CD4-positive, alpha-beta T cell treated with Interleukin-17A for 4 hours (primary cell): ENCODE results near the gene OR51E2.
A peak's percentile ranks its signal among the peaks of the same experiment; 100 is the strongest.

ENCODE experiments used
- DNase-seq: peaks from one replicate; pipeline ENCODE4 v3.0.0-alpha.2; 2020; ENCODE audit warnings: mixed read lengths

The OR51E2 gene

GRCh38 chr11:4662876-4663275, 34.8 kb downstream of the OR51E2 start:
- DNase-seq, result no peak

GRCh38 chr11:4658629-4659445, 38.8 kb downstream of the OR51E2 start:
- DNase-seq, result no peak

- no peak for DNase-seq
Measured at GRCh38 chr11:4654635-4655369, 42.9 kb downstream of the OR51E2 start.

- no peak for DNase-seq
Measured at GRCh38 chr11:4647766-4648165, 49.9 kb downstream of the OR51E2 start.

- no peak for DNase-seq
Measured at GRCh38 chr11:4645974-4646373, 51.7 kb downstream of the OR51E2 start.

- no peak for DNase-seq
Measured at GRCh38 chr11:4644233-4644632, 53.4 kb downstream of the OR51E2 start.

- no peak for DNase-seq
Measured at GRCh38 chr11:4643682-4644081, 54.0 kb downstream of the OR51E2 start, which contains the start of gene OR51E1. Gene OR51E1, plus strand, starts transcription at chr11:4643982. Its CDS starts 8,545 bp downstream, at chr11:4652527.

GRCh38 chr11:4643076-4643475, 54.6 kb downstream of the OR51E2 start:
- DNase-seq, result no peak

GRCh38 chr11:4642043-4642442, 55.6 kb downstream of the OR51E2 start:
- DNase-seq, result no peak

GRCh38 chr11:4641501-4641900, 56.2 kb downstream of the OR51E2 start:
- no peak for DNase-seq

GRCh38 chr11:4639931-4640330, 57.7 kb downstream of the OR51E2 start:
- no peak for DNase-seq

GRCh38 chr11:4637662-4638047, 60.0 kb downstream of the OR51E2 start:
- no peak for DNase-seq

- peak; percentile 71 for DNase-seq
Measured at GRCh38 chr11:4636962-4637661, 60.5 kb downstream of the OR51E2 start, which contains the start of gene OR51D1. Gene OR51D1, plus strand, starts transcription at chr11:4637477. Its CDS starts 2,314 bp downstream, at chr11:4639791.

- DNase-seq, result no peak
Measured at GRCh38 chr11:4636136-4636535, 61.5 kb downstream of the OR51E2 start.
